Measurements from ENCODE around the gene ATG4D.

GRCh38 chr19:10508707-10509106 is 35.0 kb upstream of the ATG4D start:
- TF ChIP-seq POLR2A (IDR thresholded peaks at IDR 0.05) = no peak
- TF ChIP-seq EP300 (IDR thresholded peaks at IDR 0.05) = no peak
- TF ChIP-seq CTCF (IDR thresholded peaks at IDR 0.05) = no peak

Measured in gastroesophageal sphincter (tissue), 3 donors.